Fibroblast of pulmonary artery (primary cell): ENCODE data around the gene NRXN3.

ENCODE experiments used
- DNase-seq: peaks from one replicate; pipeline ENCODE4 v3.0.0-alpha.2; 2010; ENCODE audit warnings: low read depth
- H3K4me3 ChIP-seq: replicated peaks from 2 replicates; pipeline ENCODE4 v1.5.1; 2011; ENCODE audit warnings: low read depth, mild to moderate bottlenecking, control low read depth, low read length, moderate library complexity
- CTCF ChIP-seq: IDR thresholded peaks from 2 replicates; pipeline ENCODE4 v1.5.1; 2011; ENCODE audit warnings: mild to moderate bottlenecking, control low read depth, low read length, inconsistent platforms; ENCODE audit errors: missing control alignments

NRXN3 gene

GRCh38 chr14:79693935-79694334, 1523.8 kb downstream of the NRXN3 start:
- DNase-seq: no peak
- H3K4me3 ChIP-seq: no peak overlapping the region
- no peak for TF ChIP-seq CTCF

- no peak for TF ChIP-seq CTCF
- no peak for DNase-seq
- H3K4me3 ChIP-seq: no peak overlapping the region
Observed at GRCh38 chr14:79695307-79695706, 1525.1 kb downstream of the NRXN3 start.

GRCh38 chr14:79698298-79698711, 1528.1 kb downstream of the NRXN3 start:
- no peak for TF ChIP-seq CTCF
- DNase-seq: no peak
- H3K4me3 ChIP-seq: no peak overlapping the region

GRCh38 chr14:79699206-79699605, 1529.0 kb downstream of the NRXN3 start:
- no peak overlapping the region for H3K4me3 ChIP-seq
- no peak for TF ChIP-seq CTCF
- no peak for DNase-seq

- DNase-seq: no peak
- no peak for TF ChIP-seq CTCF
- H3K4me3 ChIP-seq: no peak overlapping the region
Observed at GRCh38 chr14:79701371-79701770, 1531.2 kb downstream of the NRXN3 start.

GRCh38 chr14:79702197-79702596, 1532.0 kb downstream of the NRXN3 start:
- no peak for TF ChIP-seq CTCF
- H3K4me3 ChIP-seq: no peak overlapping the region
- no peak for DNase-seq

GRCh38 chr14:79703209-79703608, 1533.0 kb downstream of the NRXN3 start:
- DNase-seq: no peak
- no peak for TF ChIP-seq CTCF
- no peak overlapping the region for H3K4me3 ChIP-seq
